Kidney (tissue), 14 donors: ENCODE measurements around the gene ELK3. TPM values are rescaled to one million over a fixed set of nuclear protein-coding genes. Genes with fewer than 3 reads are reported as not detected.

Experiments used
- DNase-seq, 5 donors: peaks; one replicate each; pipeline ENCODE4 v3.0.0-alpha.2; 2013 to 2020
- FAIRE-seq: peaks from 2 replicates; lab custom pipeline; 2012; peaks lifted over from hg19 to GRCh38; lab: Jason Lieb, UNC
- H3K27ac ChIP-seq, 2 donors: one replicate each; pipeline ENCODE4 v1.7.0; 2013; ENCODE audit warnings: low read depth in 2 of 2, low read length in 2 of 2, inconsistent platforms in 1 of 2
- H3K27me3 ChIP-seq: one replicate; pipeline ENCODE4 v1.7.1; 2013; ENCODE audit warnings: low read length, inconsistent platforms; ENCODE audit not compliant: control insufficient read depth, insufficient read depth
- H3K36me3 ChIP-seq, 3 donors: one replicate each; pipeline versions ENCODE4 v1.7.0 to v1.7.1; 2013; ENCODE audit warnings: low read length in 3 of 3, control low read depth in 1 of 3, inconsistent platforms in 1 of 3; ENCODE audit not compliant: insufficient read depth in 3 of 3, control insufficient read depth in 2 of 3
- H3K4me1 ChIP-seq, 3 donors: one replicate each; pipeline versions ENCODE4 v1.7.0 to v1.7.1; 2013; ENCODE audit warnings: low read length in 3 of 3, inconsistent platforms in 1 of 3, low read depth in 1 of 3; ENCODE audit not compliant: control insufficient read depth in 2 of 3, insufficient read depth in 2 of 3
- H3K4me3 ChIP-seq, 3 donors: one replicate each; pipeline versions ENCODE4 v1.7.0 to v1.8.1; 2013; ENCODE audit warnings: low read length in 3 of 3, control low read depth in 1 of 3, inconsistent platforms in 1 of 3
- H3K9ac ChIP-seq, 3 donors: one replicate each; pipeline versions ENCODE4 v1.7.0 to v1.7.1; 2013; ENCODE audit warnings: low read length in 3 of 3, control low read depth in 1 of 3, inconsistent platforms in 1 of 3
- H3K9me3 ChIP-seq, 3 donors: one replicate each; pipeline versions ENCODE4 v1.7.0 to v1.7.1; 2013; ENCODE audit warnings: low read length in 3 of 3, control low read depth in 1 of 3, inconsistent platforms in 1 of 3; ENCODE audit not compliant: control insufficient read depth in 2 of 3, insufficient read depth in 1 of 3
- intact Hi-C: fragments of 100-400 bp; cut with DNase I; formaldehyde crosslinking; loops from one replicate; pipeline ENCODE4 v1.11.1; 2022
- polyA plus RNA-seq: library from polyadenylated mRNA; stranded (reverse); fragments of 350-450 nt; fragmentation: Illumina TruSeq; extraction: RNeasy Lipid Tissue Mini Kit (QIAGEN cat#74804); gene quantifications from one replicate; pipeline ENCODE4 v1.2.3, GENCODE V29; 2014; ENCODE audit warnings: low read depth, low replicate concordance; ENCODE audit not compliant: insufficient read depth
- total RNA-seq: library from RNA; stranded (reverse); fragmentation: NEBNext Ultra II Directional; extraction: Animal tissue kit (Norgen Biotek cat#: 25700); gene quantifications from one replicate; pipeline ENCODE4 v1.2.1, GENCODE V29; 2021
- TF ChIP-seq, protein P1 (sequence below): IDR thresholded peaks from 3 replicates; pipeline ENCODE4 v1.5.1; 2012; ENCODE audit warnings: mild to moderate bottlenecking, moderate library complexity, borderline replicate concordance; ENCODE audit not compliant: insufficient read depth; ENCODE audit errors: extremely low read depth
- donor health status: control.
- donor health status: control.
- donor health status: control.
- donor health status: control.
- donor health status: control.
- donor health status: DM: yes; HTN: yes; CAD: no.
- donor health status: Normal renal cell carcinoma (clear cell type).

The ELK3 gene
- total and polyA plus RNA-seq, 2 donors from 2014 or later = 10.5 to 59.5 TPM

GRCh38 chr12:96241431-96241830 is 47.3 kb downstream of the ELK3 start:
- intact Hi-C loops = no loop called here
- no peak for DNase-seq
- no peaks in the 10 kb centered on the region for H3K27me3 ChIP-seq
- H3K9ac ChIP-seq = no peak overlapping the region
- TF ChIP-seq, protein P1, sequence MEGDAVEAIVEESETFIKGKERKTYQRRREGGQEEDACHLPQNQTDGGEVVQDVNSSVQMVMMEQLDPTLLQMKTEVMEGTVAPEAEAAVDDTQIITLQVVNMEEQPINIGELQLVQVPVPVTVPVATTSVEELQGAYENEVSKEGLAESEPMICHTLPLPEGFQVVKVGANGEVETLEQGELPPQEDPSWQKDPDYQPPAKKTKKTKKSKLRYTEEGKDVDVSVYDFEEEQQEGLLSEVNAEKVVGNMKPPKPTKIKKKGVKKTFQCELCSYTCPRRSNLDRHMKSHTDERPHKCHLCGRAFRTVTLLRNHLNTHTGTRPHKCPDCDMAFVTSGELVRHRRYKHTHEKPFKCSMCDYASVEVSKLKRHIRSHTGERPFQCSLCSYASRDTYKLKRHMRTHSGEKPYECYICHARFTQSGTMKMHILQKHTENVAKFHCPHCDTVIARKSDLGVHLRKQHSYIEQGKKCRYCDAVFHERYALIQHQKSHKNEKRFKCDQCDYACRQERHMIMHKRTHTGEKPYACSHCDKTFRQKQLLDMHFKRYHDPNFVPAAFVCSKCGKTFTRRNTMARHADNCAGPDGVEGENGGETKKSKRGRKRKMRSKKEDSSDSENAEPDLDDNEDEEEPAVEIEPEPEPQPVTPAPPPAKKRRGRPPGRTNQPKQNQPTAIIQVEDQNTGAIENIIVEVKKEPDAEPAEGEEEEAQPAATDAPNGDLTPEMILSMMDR = no peak
- H3K9me3 ChIP-seq = no peaks in the 10 kb centered on the region
- peak overlapping the region in 1 of 2 donors; percentile 34 for H3K27ac ChIP-seq
- no peak overlapping the region for H3K4me3 ChIP-seq
- H3K4me1 ChIP-seq = peaks cover 0 to 14% (median 0%) of the 10 kb centered on the region in 3 donors
- H3K36me3 ChIP-seq = no peaks in the 10 kb centered on the region
- FAIRE-seq = no peak

- Histone ChIP-seq H3K27me3 (no peaks in the 10 kb centered on the region), H3K9ac (no peak overlapping the region), H3K4me3 (no peak overlapping the region), H3K36me3 (no peaks in the 10 kb centered on the region), H3K27ac (peak overlapping the region; percentile 29 to 34), H3K4me1 (peaks cover 0 to 14% (median 0%) of the 10 kb centered on the region in 3 donors), H3K9me3 (no peaks in the 10 kb centered on the region)
- intact Hi-C loops = no loop called here
- TF ChIP-seq, protein P1 = no peak
- FAIRE-seq (no peak), DNase-seq (peak in 1 of 5 donors; percentile 37)
These were observed 47.7 kb downstream of the ELK3 start for GRCh38 chr12:96241846-96242256.

DNA sequence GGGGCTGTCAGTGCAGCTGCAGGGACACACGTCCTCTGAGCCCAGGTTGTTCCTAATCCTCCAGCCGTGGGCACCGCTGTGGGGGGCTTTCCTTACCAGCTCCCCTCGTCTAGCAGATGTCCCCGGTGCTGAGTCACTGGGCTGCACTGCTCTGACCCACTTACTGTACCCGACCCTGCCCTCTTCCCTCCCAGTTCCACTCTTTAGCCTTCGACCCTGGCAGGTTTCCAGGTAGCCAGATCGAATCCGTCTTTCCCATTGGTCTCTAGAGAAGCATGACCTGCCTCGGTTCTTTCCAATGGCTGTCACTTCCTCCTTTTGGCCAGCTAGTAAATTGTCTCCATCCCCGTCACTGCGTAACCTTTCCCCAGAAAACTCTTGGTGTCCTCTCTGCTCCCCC is 48.4 kb downstream of the ELK3 start:
- intact Hi-C loops = no loop called here
- Histone ChIP-seq H3K4me1 (peaks cover 0 to 9% (median 0%) of the 10 kb centered on the region in 3 donors), H3K9me3 (no peaks in the 10 kb centered on the region), H3K4me3 (no peak overlapping the region), H3K27ac (peak overlapping the region; percentile 29 to 32), H3K36me3 (no peaks in the 10 kb centered on the region), H3K9ac (no peak overlapping the region), H3K27me3 (no peaks in the 10 kb centered on the region)
- TF ChIP-seq, protein P1 = no peak
- no peak for FAIRE-seq
- no peak for DNase-seq

DNA sequence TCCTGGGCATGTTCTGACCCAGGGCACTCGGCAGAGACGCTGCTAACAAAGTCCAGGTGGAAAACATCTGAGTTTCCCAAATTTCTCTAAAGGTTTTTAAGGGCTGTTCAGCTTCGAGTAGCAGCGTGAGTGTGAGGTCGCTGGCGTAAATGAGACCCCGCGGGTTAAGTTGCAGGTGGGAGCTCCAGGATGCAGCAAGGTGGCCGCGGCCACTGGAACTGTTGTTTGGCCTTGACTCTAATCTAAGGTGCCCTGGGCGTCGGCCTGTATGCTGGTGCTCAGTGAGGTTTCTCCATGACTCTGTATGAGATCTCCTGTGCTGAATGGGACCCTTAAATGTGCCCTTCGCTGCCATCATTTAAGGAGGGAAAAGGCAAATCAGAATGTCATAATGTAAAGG is 50.7 kb downstream of the ELK3 start:
- TF ChIP-seq, protein P1 = no peak
- FAIRE-seq = no peak
- H3K27ac ChIP-seq = no peak overlapping the region

More for the DNA sequence above, 50.7 kb downstream of the ELK3 start:
- H3K27me3 ChIP-seq = no peaks in the 10 kb centered on the region
- peaks cover 0 to 11% (median 6%) of the 10 kb centered on the region in 3 donors for H3K4me1 ChIP-seq
- DNase-seq = peak in 1 of 5 donors; percentile 18
- no peak overlapping the region for H3K9ac ChIP-seq
- no peaks in the 10 kb centered on the region for H3K36me3 ChIP-seq
- no peaks in the 10 kb centered on the region for H3K9me3 ChIP-seq
- no peak overlapping the region for H3K4me3 ChIP-seq
- intact Hi-C loops = no loop called here
